Measurements from ENCODE around the gene OOEP. TPM values are rescaled to one million over a fixed set of nuclear protein-coding genes. Genes with fewer than 3 reads are reported as not detected.
"Not testable (repeated sequence)": the region's sequence is repeated elsewhere in the genome, so short reads cannot be mapped to it uniquely, and the experiment has no call there.

Gene OOEP
- total RNA-seq = under 1 TPM in 1 of 2 donors, not detected in 1; 0.11 TPM
- polyA plus RNA-seq (ENCODE audit: insufficient read length in 2 of 2) = not detected
- long read RNA-seq, donor 1 = 0 reads
- long read RNA-seq, donor 2 = 0 reads
- long read RNA-seq, donor 3 = 0 reads
- long read RNA-seq, donor 4 = 0 reads

DNA sequence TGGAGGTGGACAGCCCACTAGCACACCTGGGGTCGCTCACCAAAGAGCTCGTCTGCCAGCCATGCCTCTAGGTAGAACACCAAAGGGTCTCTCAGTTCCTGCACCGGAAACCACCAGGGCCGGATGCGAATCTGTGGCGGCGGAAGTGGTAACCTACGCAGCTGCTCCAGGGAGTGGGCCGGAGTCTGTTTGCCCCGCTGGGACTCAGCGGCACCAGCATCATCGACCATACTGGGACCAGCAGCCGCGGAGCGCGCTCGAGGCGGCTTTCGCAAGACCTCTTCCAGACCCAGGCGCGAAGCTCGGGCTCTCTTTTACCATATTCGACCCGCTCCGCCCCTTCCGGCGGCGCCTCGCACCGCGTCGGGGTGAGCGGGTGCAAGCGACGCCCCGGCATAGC, at the start of gene OOEP:
OOEP (minus strand) TSS at position 335 of the 400 bp plus-strand sequence; CDS start at position 230, 105 bp downstream.
- WGBS (ENCODE audit: insufficient coverage) = 97% methylated on average over 36 of the region's 36 CpGs
- H3K4me1 ChIP-seq (ENCODE audit: control insufficient read depth, insufficient read depth, low read length) = no peaks in the 10 kb centered on the region
- no peak for DNase-seq (ENCODE audit: low read depth in 4 of 6, low spot score in 6 of 6)
- H3K27ac ChIP-seq (ENCODE audit: low read depth, low read length) = no peak within 1 kb of the TSS
- no peaks in the 10 kb centered on the region for H3K36me3 ChIP-seq (ENCODE audit: control insufficient read depth, insufficient read depth, low read length)
- no peaks in the 10 kb centered on the region for H3K27me3 ChIP-seq (ENCODE audit: control insufficient read depth, insufficient read depth, low read length)
- H3K9me3 ChIP-seq (ENCODE audit: control insufficient read depth, insufficient read depth, low read length) = peaks cover 3% of the 10 kb centered on the region
- H3K4me3 ChIP-seq (ENCODE audit: low read depth, low read length) = no peak within 1 kb of the TSS

DNA sequence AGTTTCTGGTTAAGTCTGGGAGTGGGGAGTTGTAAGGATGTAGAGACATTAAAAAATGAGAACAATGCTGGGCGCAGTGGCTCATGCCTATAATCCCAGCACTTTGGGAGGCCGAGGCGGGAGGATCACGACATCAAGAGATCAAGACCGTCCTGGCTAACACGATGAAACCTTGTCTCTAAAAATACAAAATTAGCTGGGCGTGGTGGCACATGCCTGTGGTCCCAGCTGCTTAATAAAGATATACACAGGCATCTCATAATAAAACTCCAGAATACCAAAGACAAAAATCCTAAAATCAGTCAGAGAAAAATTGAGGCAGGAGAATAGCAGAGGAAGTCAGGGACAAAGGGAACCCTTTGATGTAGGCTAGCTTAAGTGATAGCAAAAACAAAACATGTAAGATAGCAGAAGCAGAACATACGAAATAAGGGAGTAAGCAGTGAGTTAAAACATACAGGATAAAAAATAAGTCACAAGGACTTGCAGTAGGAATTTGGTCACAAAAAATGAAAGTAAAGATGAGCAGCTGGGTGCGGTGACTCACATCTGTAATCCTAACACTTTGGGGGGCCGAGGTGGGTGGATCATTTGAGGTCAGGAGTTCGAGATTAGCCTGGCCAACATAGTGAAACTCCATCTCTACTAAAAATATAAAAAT, 48.5 kb upstream of the OOEP start:
- 95% methylated on average over 6 of the region's 11 CpGs for WGBS (ENCODE audit: insufficient coverage)

DNA sequence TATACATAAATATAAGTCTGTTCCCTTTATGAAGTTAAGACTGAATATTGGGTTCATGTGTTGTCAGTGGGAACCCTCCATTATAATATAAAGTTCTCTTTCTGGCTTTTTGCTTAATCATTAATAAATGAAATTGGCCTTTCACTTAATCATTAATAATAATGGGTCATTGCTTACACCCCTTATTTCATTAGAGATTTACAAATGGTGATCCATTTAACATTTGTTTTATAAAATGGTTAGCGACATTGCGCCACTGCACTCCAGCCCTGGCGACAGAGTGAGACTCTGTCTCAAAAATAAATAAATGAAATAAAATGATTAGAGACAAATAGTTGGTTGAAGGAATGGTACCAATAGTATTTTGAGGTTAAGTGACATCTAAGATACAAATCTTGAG, 43.4 kb upstream of the OOEP start:
- WGBS (ENCODE audit: insufficient coverage) = no CpG with 5 or more reads among the region's 3 CpGs
- Histone ChIP-seq H3K36me3 (ENCODE audit: control insufficient read depth, insufficient read depth, low read length) (no peaks in the 10 kb centered on the region), H3K27ac (ENCODE audit: low read depth, low read length) (no peak overlapping the region), H3K27me3 (ENCODE audit: control insufficient read depth, insufficient read depth, low read length) (no peaks in the 10 kb centered on the region), H3K4me3 (ENCODE audit: low read depth, low read length) (no peak overlapping the region), H3K4me1 (ENCODE audit: control insufficient read depth, insufficient read depth, low read length) (no peaks in the 10 kb centered on the region), H3K9me3 (ENCODE audit: control insufficient read depth, insufficient read depth, low read length) (no peaks in the 10 kb centered on the region)
- DNase-seq (ENCODE audit: low read depth in 4 of 6, low spot score in 6 of 6) = no peak

More for the DNA sequence above, 48.5 kb upstream of the OOEP start:
- no peaks in the 10 kb centered on the region for H3K36me3 ChIP-seq (ENCODE audit: control insufficient read depth, insufficient read depth, low read length)
- no peaks in the 10 kb centered on the region for H3K27me3 ChIP-seq (ENCODE audit: control insufficient read depth, insufficient read depth, low read length)
- no peak overlapping the region for H3K27ac ChIP-seq (ENCODE audit: low read depth, low read length)
- no peaks in the 10 kb centered on the region for H3K4me1 ChIP-seq (ENCODE audit: control insufficient read depth, insufficient read depth, low read length)
- no peak overlapping the region for H3K4me3 ChIP-seq (ENCODE audit: low read depth, low read length)
- DNase-seq (ENCODE audit: low read depth in 4 of 6, low spot score in 6 of 6) = no peak
- no peaks in the 10 kb centered on the region for H3K9me3 ChIP-seq (ENCODE audit: control insufficient read depth, insufficient read depth, low read length)

DNA sequence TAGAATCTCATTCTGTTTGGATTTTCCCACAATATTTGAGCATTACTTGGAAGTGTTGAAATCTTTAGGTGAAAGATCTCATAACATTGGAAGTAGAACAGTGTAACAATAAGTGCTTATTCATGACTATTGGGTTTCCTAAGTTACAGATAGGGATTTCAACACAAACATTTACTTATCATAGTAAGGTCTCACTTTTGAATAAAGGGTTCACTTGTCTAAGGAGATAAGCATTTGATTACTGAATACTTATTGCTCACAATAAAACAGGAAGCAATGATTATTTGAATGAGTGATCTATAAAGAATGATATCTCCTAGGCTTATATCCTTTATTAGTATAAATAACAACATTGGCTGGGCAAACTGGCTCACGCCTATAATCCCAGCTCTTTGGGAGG, 39.7 kb upstream of the OOEP start:
- no peak overlapping the region for H3K4me3 ChIP-seq (ENCODE audit: low read depth, low read length)
- no peaks in the 10 kb centered on the region for H3K36me3 ChIP-seq (ENCODE audit: control insufficient read depth, insufficient read depth, low read length)
- no peaks in the 10 kb centered on the region for H3K9me3 ChIP-seq (ENCODE audit: control insufficient read depth, insufficient read depth, low read length)
- no peaks in the 10 kb centered on the region for H3K4me1 ChIP-seq (ENCODE audit: control insufficient read depth, insufficient read depth, low read length)
- 100% methylated on average over 1 of the region's 1 CpG for WGBS (ENCODE audit: insufficient coverage)
- DNase-seq (ENCODE audit: low read depth in 4 of 6, low spot score in 6 of 6) = no peak
- no peaks in the 10 kb centered on the region for H3K27me3 ChIP-seq (ENCODE audit: control insufficient read depth, insufficient read depth, low read length)
- no peak overlapping the region for H3K27ac ChIP-seq (ENCODE audit: low read depth, low read length)

DNA sequence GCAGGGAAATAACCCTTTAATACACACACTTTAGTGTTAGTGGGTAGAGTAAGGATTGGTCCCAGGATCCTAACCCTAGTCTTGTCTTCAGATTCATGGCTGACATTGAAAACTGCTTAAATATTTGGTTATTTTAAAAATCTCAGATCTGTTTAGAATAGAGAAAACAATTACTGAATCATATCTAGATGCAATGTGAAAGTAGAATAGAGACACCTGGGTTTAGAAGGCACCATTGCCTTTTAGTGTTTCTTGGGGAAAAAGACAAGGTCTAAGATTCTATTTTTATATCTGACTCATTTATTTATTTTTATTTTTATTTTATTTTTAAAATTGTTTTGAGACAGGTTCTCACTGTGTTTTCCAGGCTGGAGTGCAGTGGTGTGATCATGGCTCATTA, 31.0 kb upstream of the OOEP start:
- Histone ChIP-seq H3K4me1 (ENCODE audit: control insufficient read depth, insufficient read depth, low read length) (no peaks in the 10 kb centered on the region), H3K9me3 (ENCODE audit: control insufficient read depth, insufficient read depth, low read length) (no peaks in the 10 kb centered on the region), H3K4me3 (ENCODE audit: low read depth, low read length) (no peak overlapping the region), H3K27ac (ENCODE audit: low read depth, low read length) (no peak overlapping the region), H3K36me3 (ENCODE audit: control insufficient read depth, insufficient read depth, low read length) (no peaks in the 10 kb centered on the region), H3K27me3 (ENCODE audit: control insufficient read depth, insufficient read depth, low read length) (no peaks in the 10 kb centered on the region)
- DNase-seq (ENCODE audit: low read depth in 4 of 6, low spot score in 6 of 6) = no peak

DNA sequence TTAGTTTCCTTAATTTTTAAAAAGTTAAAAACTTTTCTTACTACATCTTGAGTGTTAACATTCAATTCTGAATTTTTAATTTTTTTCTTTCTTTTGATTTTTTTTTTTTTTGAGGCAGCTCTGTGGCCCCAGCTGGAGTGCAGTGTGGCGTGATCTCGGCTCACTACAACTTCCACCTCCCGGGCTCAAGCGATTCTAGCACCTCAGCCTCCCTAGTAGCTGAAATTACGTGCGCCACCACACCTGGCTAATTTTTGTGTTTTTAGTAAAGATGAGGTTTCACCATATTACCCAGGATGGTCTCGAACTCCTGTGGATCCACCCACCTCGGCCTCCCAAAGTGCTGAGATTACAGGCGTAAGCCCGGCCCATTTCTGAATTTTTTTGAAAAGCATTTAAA, 26.2 kb upstream of the OOEP start:
- H3K27ac ChIP-seq (ENCODE audit: low read depth, low read length) = no peak overlapping the region
- no peaks in the 10 kb centered on the region for H3K9me3 ChIP-seq (ENCODE audit: control insufficient read depth, insufficient read depth, low read length)
- no peak overlapping the region for H3K4me3 ChIP-seq (ENCODE audit: low read depth, low read length)
- WGBS (ENCODE audit: insufficient coverage) = 89% methylated on average over 3 of the region's 10 CpGs
- H3K27me3 ChIP-seq (ENCODE audit: control insufficient read depth, insufficient read depth, low read length) = no peaks in the 10 kb centered on the region
- H3K4me1 ChIP-seq (ENCODE audit: control insufficient read depth, insufficient read depth, low read length) = peaks cover 5% of the 10 kb centered on the region
- no peaks in the 10 kb centered on the region for H3K36me3 ChIP-seq (ENCODE audit: control insufficient read depth, insufficient read depth, low read length)
- DNase-seq (ENCODE audit: low read depth in 4 of 6, low spot score in 6 of 6) = no peak

DNA sequence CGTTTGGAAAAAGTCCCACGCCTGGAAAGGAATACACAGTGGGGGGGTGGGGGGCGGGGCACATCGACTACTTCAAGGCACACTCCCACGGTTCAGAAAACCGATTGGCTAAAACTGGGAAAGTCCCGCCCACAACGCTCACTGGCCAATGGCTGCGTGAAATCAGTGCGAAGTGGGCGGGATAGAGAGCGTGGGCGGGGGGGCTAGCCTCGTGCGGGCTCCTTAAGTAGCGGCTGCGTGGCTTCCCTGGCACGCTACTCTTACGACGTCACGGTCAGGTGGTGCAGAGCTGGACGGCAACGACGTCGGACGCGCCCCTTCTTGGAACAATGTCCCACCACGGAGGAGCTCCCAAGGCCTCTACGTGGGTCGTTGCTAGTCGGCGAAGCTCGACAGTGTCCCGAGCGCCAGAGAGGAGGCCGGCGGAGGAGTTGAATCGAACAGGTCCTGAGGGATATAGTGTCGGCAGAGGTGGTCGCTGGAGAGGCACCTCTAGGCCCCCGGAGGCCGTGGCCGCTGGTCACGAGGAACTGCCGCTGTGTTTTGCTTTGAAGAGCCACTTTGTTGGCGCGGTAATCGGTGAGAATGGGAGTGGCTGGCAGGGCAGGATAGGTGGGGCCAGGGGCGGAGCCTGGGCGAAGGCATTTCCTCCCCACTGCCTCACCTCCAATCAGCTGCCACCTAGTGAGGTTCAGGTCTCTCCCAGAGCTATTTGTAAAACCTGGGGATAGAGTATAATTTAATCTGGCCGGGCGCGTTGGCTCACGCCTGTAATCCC, 25.1 kb upstream of the OOEP start, which contains the start of gene DDX43:
DDX43 (plus strand) TSS at position 252 of the 778 bp plus-strand sequence; CDS start at position 330, 78 bp downstream.
- Histone ChIP-seq H3K36me3 (ENCODE audit: control insufficient read depth, insufficient read depth, low read length) (no peaks in the 10 kb centered on the region), H3K27ac (ENCODE audit: low read depth, low read length) (no peak within 1 kb of the TSS), H3K9me3 (ENCODE audit: control insufficient read depth, insufficient read depth, low read length) (no peaks in the 10 kb centered on the region), H3K4me1 (ENCODE audit: control insufficient read depth, insufficient read depth, low read length) (peaks cover 5% of the 10 kb centered on the region), H3K4me3 (ENCODE audit: low read depth, low read length) (no peak within 1 kb of the TSS), H3K27me3 (ENCODE audit: control insufficient read depth, insufficient read depth, low read length) (no peaks in the 10 kb centered on the region)
- 77% methylated on average over 42 of the region's 54 CpGs for WGBS (ENCODE audit: insufficient coverage)
- peak in 1 of 6 donors; percentile 23 for DNase-seq (ENCODE audit: low read depth in 4 of 6, low spot score in 6 of 6)

DNA sequence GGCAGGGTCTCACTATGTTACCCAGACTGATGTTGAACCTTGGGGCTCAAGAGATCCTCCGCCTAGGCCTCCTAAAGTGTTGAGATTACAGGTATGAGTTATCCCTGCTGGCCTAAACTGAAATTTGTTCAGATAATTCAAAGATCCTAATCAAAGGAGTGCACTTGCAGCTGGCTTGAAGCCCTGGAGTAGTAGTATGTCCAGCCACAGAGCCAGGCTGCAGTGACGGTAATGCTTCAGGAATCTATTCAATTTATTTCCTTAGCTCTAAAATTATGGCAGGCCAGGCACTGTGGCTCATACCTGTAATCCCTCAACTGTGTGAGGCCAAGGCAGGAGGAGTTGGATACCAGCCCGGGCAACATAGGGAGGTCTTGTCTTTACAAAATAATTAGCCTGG, 23.6 kb upstream of the OOEP start:
- H3K27ac ChIP-seq (ENCODE audit: low read depth, low read length) = no peak overlapping the region
- no peak overlapping the region for H3K4me3 ChIP-seq (ENCODE audit: low read depth, low read length)
- peaks cover 14% of the 10 kb centered on the region for H3K4me1 ChIP-seq (ENCODE audit: control insufficient read depth, insufficient read depth, low read length)
- 80% methylated on average over 2 of the region's 3 CpGs for WGBS (ENCODE audit: insufficient coverage)
- no peaks in the 10 kb centered on the region for H3K9me3 ChIP-seq (ENCODE audit: control insufficient read depth, insufficient read depth, low read length)
- no peaks in the 10 kb centered on the region for H3K36me3 ChIP-seq (ENCODE audit: control insufficient read depth, insufficient read depth, low read length)
- DNase-seq (ENCODE audit: low read depth in 4 of 6, low spot score in 6 of 6) = no peak
- H3K27me3 ChIP-seq (ENCODE audit: control insufficient read depth, insufficient read depth, low read length) = no peaks in the 10 kb centered on the region

DNA sequence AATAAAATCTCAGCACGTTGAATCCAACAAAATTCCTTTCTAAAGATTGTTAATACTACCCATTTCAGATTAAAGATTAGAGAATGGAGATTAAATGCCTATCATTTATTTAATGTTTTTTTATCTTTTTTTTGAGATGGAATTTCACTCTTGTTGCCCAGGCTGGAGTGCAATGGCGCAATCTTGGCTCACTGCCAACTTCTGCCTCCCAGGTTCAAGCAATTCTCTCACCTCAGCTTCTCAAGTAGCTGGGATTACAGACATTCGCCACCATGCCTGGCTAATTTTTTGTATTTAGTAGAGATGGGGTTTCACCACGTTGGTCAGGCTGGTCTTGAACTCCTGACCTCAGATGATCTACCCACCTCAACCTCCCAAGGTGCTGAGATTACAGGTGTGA, 22.5 kb upstream of the OOEP start:
- WGBS (ENCODE audit: insufficient coverage) = no CpG with 5 or more reads among the region's 4 CpGs
- not testable (repeated sequence) for H3K27ac ChIP-seq (ENCODE audit: low read depth, low read length)

More for the DNA sequence above, 22.5 kb upstream of the OOEP start:
- H3K36me3 ChIP-seq (ENCODE audit: control insufficient read depth, insufficient read depth, low read length); H3K27me3 ChIP-seq (ENCODE audit: control insufficient read depth, insufficient read depth, low read length); H3K4me3 ChIP-seq (ENCODE audit: low read depth, low read length); DNase-seq (ENCODE audit: low read depth in 4 of 6, low spot score in 6 of 6); H3K9me3 ChIP-seq (ENCODE audit: control insufficient read depth, insufficient read depth, low read length): not testable (repeated sequence)
- peaks cover 14% of the 10 kb centered on the region for H3K4me1 ChIP-seq (ENCODE audit: control insufficient read depth, insufficient read depth, low read length)
